ENCODE data around the gene NPM3. TPM values are rescaled to one million over a fixed set of nuclear protein-coding genes. Genes with fewer than 3 reads are reported as not detected.

NPM3 gene
- polyA plus RNA-seq, 1 experiment = 31.5 TPM

- TF ChIP-seq CTCF (IDR thresholded peaks at IDR 0.05; ENCODE audit: low read depth, low read length) = no peak
- DNase-seq (ENCODE audit: low read depth, low spot score) = no peak
- CTCF ChIA-PET = interaction anchor here (0.6 to 1.9 kb wide), 3 partner anchors 18 to 565 kb away, joined by 3 to 7 read pairs (median 7); no protein-coding TSS in a partner anchor
- Histone ChIP-seq H3K9me3 (ENCODE audit: control insufficient read depth, insufficient read depth, low read length) (no peaks in the 10 kb centered on the region; the same call in 1 of the 2 replicates), H3K4me3 (ENCODE audit: low read depth, low read length) (peak overlapping the region; percentile 17; the same call in 1 of the 2 replicates), H3K27me3 (ENCODE audit: control insufficient read depth, insufficient read depth, low read length) (peaks cover 36% of the 10 kb centered on the region), H3K27ac (ENCODE audit: low read depth, low read length) (no peak overlapping the region)
- POLR2A ChIA-PET = interaction anchor here (0.6 to 0.9 kb wide), 2 partner anchors 24 to 176 kb away, joined by 4 to 5 read pairs; no protein-coding TSS in a partner anchor
Measured at GRCh38 chr10:101778781-101779543, 4.3 kb downstream of the NPM3 start.

- POLR2A ChIA-PET = interaction anchor here (0.6 to 0.9 kb wide), 2 partner anchors 23 to 175 kb away, joined by 4 to 5 read pairs; no protein-coding TSS in a partner anchor
- CTCF ChIA-PET = interaction anchor here (0.6 to 1.9 kb wide), 3 partner anchors 17 to 564 kb away, joined by 3 to 7 read pairs (median 7); no protein-coding TSS in a partner anchor
- H3K27me3 ChIP-seq (ENCODE audit: control insufficient read depth, insufficient read depth, low read length) = peaks cover 43% of the 10 kb centered on the region
- no peaks in the 10 kb centered on the region; the same call in 1 of the 2 replicates for H3K9me3 ChIP-seq (ENCODE audit: control insufficient read depth, insufficient read depth, low read length)
- no peak for DNase-seq (ENCODE audit: low read depth, low spot score)
- H3K27ac ChIP-seq (ENCODE audit: low read depth, low read length) = no peak overlapping the region
- H3K4me3 ChIP-seq (ENCODE audit: low read depth, low read length) = no peak overlapping the region
- TF ChIP-seq CTCF (IDR thresholded peaks at IDR 0.05; ENCODE audit: low read depth, low read length) = no peak
Measured at GRCh38 chr10:101778151-101778780, 5.0 kb downstream of the NPM3 start.

- no peak for DNase-seq (ENCODE audit: low read depth, low spot score)
- H3K9me3 ChIP-seq (ENCODE audit: control insufficient read depth, insufficient read depth, low read length) = no peaks in the 10 kb centered on the region; the same call in 1 of the 2 replicates
- TF ChIP-seq CTCF (IDR thresholded peaks at IDR 0.05; ENCODE audit: low read depth, low read length) = no peak
- peaks cover 48% of the 10 kb centered on the region for H3K27me3 ChIP-seq (ENCODE audit: control insufficient read depth, insufficient read depth, low read length)
- POLR2A ChIA-PET = no interaction called here
- CTCF ChIA-PET = no interaction called here
- no peak overlapping the region for H3K4me3 ChIP-seq (ENCODE audit: low read depth, low read length)
- no peak overlapping the region for H3K27ac ChIP-seq (ENCODE audit: low read depth, low read length)
Measured at GRCh38 chr10:101777619-101778145, 5.6 kb downstream of the NPM3 start.

- H3K27ac ChIP-seq (ENCODE audit: low read depth, low read length) = no peak overlapping the region
- no peak overlapping the region for H3K4me3 ChIP-seq (ENCODE audit: low read depth, low read length)
- no peak for TF ChIP-seq CTCF (IDR thresholded peaks at IDR 0.05; ENCODE audit: low read depth, low read length)
- DNase-seq (ENCODE audit: low read depth, low spot score) = no peak
- ChIA-PET POLR2A (no interaction called here), CTCF (no interaction called here)
- H3K9me3 ChIP-seq (ENCODE audit: control insufficient read depth, insufficient read depth, low read length) = no peaks in the 10 kb centered on the region; the same call in 1 of the 2 replicates
- peaks cover 62% of the 10 kb centered on the region for H3K27me3 ChIP-seq (ENCODE audit: control insufficient read depth, insufficient read depth, low read length)
Measured at GRCh38 chr10:101776161-101776817, 7.0 kb downstream of the NPM3 start.
